Measurements from ENCODE around the gene LPCAT4.

LPCAT4 gene

DNA sequence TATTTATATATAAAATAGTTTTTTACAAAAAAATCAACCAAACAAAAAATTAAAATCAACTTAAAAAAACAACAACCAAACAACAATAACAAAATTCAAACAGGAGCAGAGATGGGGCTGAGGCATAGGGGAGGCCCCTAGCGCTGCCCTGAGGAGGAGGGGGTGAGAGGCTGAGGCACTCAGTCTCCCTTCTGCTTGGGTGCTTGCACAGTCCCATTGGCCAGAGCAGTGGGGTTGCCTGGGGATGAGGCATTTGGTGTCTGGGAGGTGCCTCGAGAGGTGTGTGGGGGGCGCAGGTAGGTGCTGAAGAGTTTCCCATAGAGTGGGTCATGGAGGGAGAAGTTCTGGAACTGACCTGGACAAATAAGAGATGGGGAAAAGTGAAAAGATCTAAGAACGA lies 8.0 kb downstream of the LPCAT4 start:
- H3K9me3 ChIP-seq (ENCODE audit: control insufficient read depth, low read length) = no peaks in the 10 kb centered on the region
- no peaks in the 10 kb centered on the region for H3K36me3 ChIP-seq (ENCODE audit: control insufficient read depth, insufficient read depth, low read length)
- H3K27me3 ChIP-seq (ENCODE audit: control insufficient read depth, insufficient read depth, low read length) = no peaks in the 10 kb centered on the region
- TF ChIP-seq, protein P1, sequence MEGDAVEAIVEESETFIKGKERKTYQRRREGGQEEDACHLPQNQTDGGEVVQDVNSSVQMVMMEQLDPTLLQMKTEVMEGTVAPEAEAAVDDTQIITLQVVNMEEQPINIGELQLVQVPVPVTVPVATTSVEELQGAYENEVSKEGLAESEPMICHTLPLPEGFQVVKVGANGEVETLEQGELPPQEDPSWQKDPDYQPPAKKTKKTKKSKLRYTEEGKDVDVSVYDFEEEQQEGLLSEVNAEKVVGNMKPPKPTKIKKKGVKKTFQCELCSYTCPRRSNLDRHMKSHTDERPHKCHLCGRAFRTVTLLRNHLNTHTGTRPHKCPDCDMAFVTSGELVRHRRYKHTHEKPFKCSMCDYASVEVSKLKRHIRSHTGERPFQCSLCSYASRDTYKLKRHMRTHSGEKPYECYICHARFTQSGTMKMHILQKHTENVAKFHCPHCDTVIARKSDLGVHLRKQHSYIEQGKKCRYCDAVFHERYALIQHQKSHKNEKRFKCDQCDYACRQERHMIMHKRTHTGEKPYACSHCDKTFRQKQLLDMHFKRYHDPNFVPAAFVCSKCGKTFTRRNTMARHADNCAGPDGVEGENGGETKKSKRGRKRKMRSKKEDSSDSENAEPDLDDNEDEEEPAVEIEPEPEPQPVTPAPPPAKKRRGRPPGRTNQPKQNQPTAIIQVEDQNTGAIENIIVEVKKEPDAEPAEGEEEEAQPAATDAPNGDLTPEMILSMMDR (IDR thresholded peaks at IDR 0.05) = no peak
- H3K27ac ChIP-seq = no peak overlapping the region
- H2AFZ ChIP-seq = no peak overlapping the region
- no peaks in the 10 kb centered on the region for H3K4me1 ChIP-seq
- H3K9ac ChIP-seq = no peak overlapping the region
- H3K79me2 ChIP-seq = no peaks in the 10 kb centered on the region
- H3K4me2 ChIP-seq (ENCODE audit: low read length) = no peak overlapping the region
- H3K4me3 ChIP-seq (ENCODE audit: low read depth, low read length) = no peak overlapping the region

DNA sequence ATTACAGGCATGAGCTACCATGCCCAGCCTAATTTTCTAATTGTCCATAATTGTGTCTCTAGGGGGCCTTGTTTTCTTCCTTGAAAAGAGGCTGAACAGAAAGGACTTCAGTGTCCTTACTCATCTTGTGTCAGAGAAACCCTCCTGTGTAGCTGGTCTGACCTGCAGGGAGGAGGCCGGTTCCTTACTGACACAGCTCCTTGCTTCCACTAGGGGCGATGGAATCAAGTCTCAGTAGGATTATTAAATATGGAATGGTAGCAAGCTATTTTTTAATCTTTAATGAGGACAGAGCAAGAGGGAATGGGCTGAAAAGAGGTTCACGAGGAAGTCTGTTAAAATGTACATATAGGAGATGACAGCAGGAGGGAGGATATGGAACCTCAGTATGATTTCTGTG lies 8.6 kb downstream of the LPCAT4 start:
- no peaks in the 10 kb centered on the region for H3K79me2 ChIP-seq
- TF ChIP-seq, protein P1 (IDR thresholded peaks at IDR 0.05) = peak; percentile 12
- H3K36me3 ChIP-seq (ENCODE audit: control insufficient read depth, insufficient read depth, low read length) = no peaks in the 10 kb centered on the region
- no peak overlapping the region for H3K4me3 ChIP-seq (ENCODE audit: low read depth, low read length)
- no peaks in the 10 kb centered on the region for H3K4me1 ChIP-seq
- H3K9me3 ChIP-seq (ENCODE audit: control insufficient read depth, low read length) = no peaks in the 10 kb centered on the region
- no peak overlapping the region for H3K4me2 ChIP-seq (ENCODE audit: low read length)
- no peaks in the 10 kb centered on the region for H3K27me3 ChIP-seq (ENCODE audit: control insufficient read depth, insufficient read depth, low read length)
- no peak overlapping the region for H3K9ac ChIP-seq
- no peak overlapping the region for H3K27ac ChIP-seq
- no peak overlapping the region for H2AFZ ChIP-seq

DNA sequence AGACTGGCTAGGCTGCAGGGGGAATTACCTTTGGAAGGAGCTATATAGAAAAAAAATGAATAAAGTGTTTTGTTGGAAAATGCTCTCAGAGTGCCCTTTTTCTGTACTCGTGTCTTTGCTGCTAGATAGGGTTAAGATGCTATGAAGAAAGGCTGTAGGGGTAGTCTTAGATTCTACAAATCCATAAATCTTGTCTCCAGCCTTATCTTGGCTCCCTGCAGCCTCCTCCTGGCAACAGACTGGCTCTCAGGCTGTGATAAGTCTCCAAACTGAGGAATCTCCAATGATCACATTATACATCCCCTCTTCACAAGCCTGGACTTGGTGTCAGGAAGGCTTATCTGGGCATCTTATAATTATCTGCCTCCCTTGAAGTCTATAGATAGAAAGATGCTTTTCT lies 9.3 kb downstream of the LPCAT4 start:
- H3K27ac ChIP-seq = no peak overlapping the region
- H3K79me2 ChIP-seq = no peaks in the 10 kb centered on the region
- no peaks in the 10 kb centered on the region for H3K36me3 ChIP-seq (ENCODE audit: control insufficient read depth, insufficient read depth, low read length)
- H3K9ac ChIP-seq = no peak overlapping the region
- H3K4me1 ChIP-seq = no peaks in the 10 kb centered on the region
- no peaks in the 10 kb centered on the region for H3K9me3 ChIP-seq (ENCODE audit: control insufficient read depth, low read length)
- H3K4me3 ChIP-seq (ENCODE audit: low read depth, low read length) = no peak overlapping the region
- no peak overlapping the region for H3K4me2 ChIP-seq (ENCODE audit: low read length)
- no peaks in the 10 kb centered on the region for H3K27me3 ChIP-seq (ENCODE audit: control insufficient read depth, insufficient read depth, low read length)
- H2AFZ ChIP-seq = no peak overlapping the region
- TF ChIP-seq, protein P1 (IDR thresholded peaks at IDR 0.05) = no peak

DNA sequence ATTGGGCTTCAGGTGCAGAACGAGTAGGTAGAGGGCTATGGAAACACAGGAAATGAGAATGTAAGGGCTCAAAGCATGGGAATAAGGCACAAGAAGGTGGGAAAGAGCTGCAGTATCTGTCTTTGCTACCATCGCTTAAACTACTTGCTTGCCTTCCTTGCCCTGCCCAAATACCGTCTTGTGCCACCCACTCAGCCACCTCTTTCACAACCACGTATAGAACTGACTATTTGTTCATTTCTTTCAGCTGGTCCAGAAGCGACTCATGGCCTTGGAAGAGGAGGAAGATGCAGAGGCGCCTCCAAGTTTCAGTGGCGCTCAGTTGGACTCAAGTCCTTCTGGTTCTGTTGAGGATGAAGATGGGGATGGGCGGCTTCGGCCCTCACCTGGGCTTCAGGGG lies 11.8 kb downstream of the LPCAT4 start:
- TF ChIP-seq, protein P1 (IDR thresholded peaks at IDR 0.05) = no peak
- no peak overlapping the region for H2AFZ ChIP-seq
- H3K36me3 ChIP-seq (ENCODE audit: control insufficient read depth, insufficient read depth, low read length) = no peaks in the 10 kb centered on the region

DNA sequence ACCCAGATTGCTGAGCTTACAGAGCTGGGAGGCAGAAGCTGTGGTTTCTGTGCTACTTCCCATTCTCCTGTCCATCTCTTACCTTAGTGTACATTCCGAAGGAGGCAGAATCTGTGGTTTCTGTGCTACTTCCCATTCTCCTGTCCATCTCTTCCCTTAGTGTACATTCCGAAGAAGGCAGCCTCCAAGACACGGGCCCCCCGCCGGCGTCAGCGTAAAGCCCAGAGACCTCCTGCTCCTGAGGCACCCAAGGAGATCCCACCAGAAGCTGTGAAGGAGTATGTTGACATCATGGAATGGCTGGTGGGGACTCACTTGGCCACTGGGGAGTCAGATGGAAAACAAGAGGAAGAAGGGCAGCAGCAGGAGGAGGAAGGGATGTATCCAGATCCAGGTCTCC lies 12.7 kb downstream of the LPCAT4 start:
- TF ChIP-seq, protein P1 (IDR thresholded peaks at IDR 0.05) = no peak
- Histone ChIP-seq H3K9me3 (ENCODE audit: control insufficient read depth, low read length) (no peaks in the 10 kb centered on the region), H3K79me2 (no peaks in the 10 kb centered on the region), H2AFZ (no peak overlapping the region), H3K4me2 (ENCODE audit: low read length) (no peak overlapping the region), H3K4me3 (ENCODE audit: low read depth, low read length) (no peak overlapping the region), H3K36me3 (ENCODE audit: control insufficient read depth, insufficient read depth, low read length) (no peaks in the 10 kb centered on the region), H3K9ac (no peak overlapping the region), H3K4me1 (no peaks in the 10 kb centered on the region), H3K27me3 (ENCODE audit: control insufficient read depth, insufficient read depth, low read length) (no peaks in the 10 kb centered on the region), H3K27ac (no peak overlapping the region)

More for the DNA sequence above, 11.8 kb downstream of the LPCAT4 start:
- Histone ChIP-seq H3K9ac (no peak overlapping the region), H3K4me1 (no peaks in the 10 kb centered on the region), H3K4me3 (ENCODE audit: low read depth, low read length) (no peak overlapping the region), H3K4me2 (ENCODE audit: low read length) (no peak overlapping the region), H3K9me3 (ENCODE audit: control insufficient read depth, low read length) (no peaks in the 10 kb centered on the region), H3K79me2 (no peaks in the 10 kb centered on the region), H3K27me3 (ENCODE audit: control insufficient read depth, insufficient read depth, low read length) (no peaks in the 10 kb centered on the region), H3K27ac (no peak overlapping the region)

Measured in parathyroid adenoma (tissue), 2 donors.